GM12873 (cell line): ENCODE results near the gene DHDH.

Experiments
- CTCF ChIP-seq: IDR thresholded peaks from 2 replicates; pipeline ENCODE4 v1.5.1; 2012; ENCODE audit warnings: low read depth, mild to moderate bottlenecking, moderate library complexity, low read length, control low read depth; ENCODE audit not compliant: insufficient read depth; ENCODE audit errors: missing control alignments

DHDH gene

GRCh38 chr19:48968813-48969218 lies 35.3 kb downstream of the DHDH start:
- no peak for TF ChIP-seq CTCF

- no peak for TF ChIP-seq CTCF
Measured at GRCh38 chr19:48969276-48970138, 36.0 kb downstream of the DHDH start.

GRCh38 chr19:48970139-48970766 lies 36.8 kb downstream of the DHDH start:
- TF ChIP-seq CTCF = no peak

GRCh38 chr19:48970923-48971395 lies 37.5 kb downstream of the DHDH start:
- TF ChIP-seq CTCF = peak; percentile 99

- TF ChIP-seq CTCF = no peak
Measured at GRCh38 chr19:48975947-48976847, 42.7 kb downstream of the DHDH start.

GRCh38 chr19:48977061-48977460 lies 43.6 kb downstream of the DHDH start:
- no peak for TF ChIP-seq CTCF
